SJCRH30 (cell line): ENCODE measurements around the gene KRR1. TPM values are rescaled to one million over a fixed set of nuclear protein-coding genes. Genes with fewer than 3 reads are reported as not detected.

Experiments
- DNase-seq, 2 experiments: peaks; one replicate each; pipeline ENCODE4 v3.0.0-alpha.2; 2015 to 2020
- H3K27ac ChIP-seq: fragments of 250-450 bp; sonication (Bioruptor Pico); 2 replicates; pipeline ENCODE4 v1.5.1; 2020; ENCODE audit warnings: mild to moderate bottlenecking, moderate library complexity
- H3K27me3 ChIP-seq: fragments of 250-450 bp; sonication (Bioruptor Pico); 2 replicates; pipeline ENCODE4 v1.5.1; 2020; ENCODE audit warnings: mild to moderate bottlenecking, moderate library complexity
- H3K36me3 ChIP-seq: fragments of 250-450 bp; sonication (Bioruptor Pico); 2 replicates; pipeline ENCODE4 v1.5.1; 2020; ENCODE audit warnings: mild to moderate bottlenecking, moderate library complexity
- H3K4me1 ChIP-seq: fragments of 250-450 bp; sonication (Bioruptor Pico); 2 replicates; pipeline ENCODE4 v1.5.1; 2020; ENCODE audit warnings: mild to moderate bottlenecking, moderate library complexity
- H3K4me3 ChIP-seq: fragments of 250-450 bp; sonication (Bioruptor Pico); 2 replicates; pipeline ENCODE4 v1.5.1; 2020; ENCODE audit warnings: mild to moderate bottlenecking, moderate library complexity
- H3K9me3 ChIP-seq: fragments of 250-450 bp; sonication (Bioruptor Pico); replicated peaks from 2 replicates; pipeline ENCODE4 v1.5.1; 2020; ENCODE audit warnings: mild to moderate bottlenecking, moderate library complexity
- total RNA-seq: library from RNA; depleted of rRNA; stranded (reverse); fragments of >200 nt; shearing (Covaris generic); gene quantifications from 2 replicates; pipeline ENCODE4 v1.2.3, GENCODE V29; 2014; rRNA removed

Gene KRR1
- 53.2 and 79.3 TPM in 2 replicates for total RNA-seq

GRCh38 chr12:75511116-75512048 is at the start of gene KRR1:
Gene KRR1 (minus strand): TSS chr12:75511609. CDS start chr12:75511597, 12 bp downstream.
- Histone ChIP-seq H3K4me1 (peaks cover 3% of the 10 kb centered on the region; the same call in 1 of the 2 replicates), H3K27ac (peak within 1 kb of the TSS; percentile 66)
- DNase-seq = peak; percentile 94 to 98

GRCh38 chr12:75560167-75560566 is 48.8 kb upstream of the KRR1 start:
- H3K36me3 ChIP-seq = no peaks in the 10 kb centered on the region
- no peak for DNase-seq
- H3K4me3 ChIP-seq = no peak overlapping the region
- H3K27ac ChIP-seq = no peak overlapping the region
- H3K4me1 ChIP-seq = peaks cover 11% of the 10 kb centered on the region
- H3K27me3 ChIP-seq = no peaks in the 10 kb centered on the region
- H3K9me3 ChIP-seq = peaks cover 2% of the 10 kb centered on the region; the same call in 1 of the 2 replicates

More at GRCh38 chr12:75511116-75512048, at the start of gene KRR1:
- peak within 1 kb of the TSS; percentile 73 for H3K4me3 ChIP-seq
- no peaks in the 10 kb centered on the region for H3K9me3 ChIP-seq
- H3K27me3 ChIP-seq = no peaks in the 10 kb centered on the region
- no peaks in the 10 kb centered on the region for H3K36me3 ChIP-seq

GRCh38 chr12:75558287-75558686 is 46.9 kb upstream of the KRR1 start:
- H3K36me3 ChIP-seq = no peaks in the 10 kb centered on the region
- peaks cover 14% of the 10 kb centered on the region for H3K4me1 ChIP-seq
- H3K9me3 ChIP-seq = no peaks in the 10 kb centered on the region
- H3K4me3 ChIP-seq = no peak overlapping the region
- DNase-seq = no peak
- no peak overlapping the region for H3K27ac ChIP-seq
- H3K27me3 ChIP-seq = no peaks in the 10 kb centered on the region

GRCh38 chr12:75556311-75556899 is 45.0 kb upstream of the KRR1 start:
- Histone ChIP-seq H3K27ac (no peak overlapping the region), H3K9me3 (no peaks in the 10 kb centered on the region), H3K27me3 (no peaks in the 10 kb centered on the region), H3K4me1 (peaks cover 30% of the 10 kb centered on the region), H3K36me3 (no peaks in the 10 kb centered on the region), H3K4me3 (no peak overlapping the region)
- DNase-seq = no peak

GRCh38 chr12:75554556-75554880 is 43.1 kb upstream of the KRR1 start:
- Histone ChIP-seq H3K36me3 (no peaks in the 10 kb centered on the region), H3K9me3 (no peaks in the 10 kb centered on the region), H3K27ac (no peak overlapping the region), H3K27me3 (no peaks in the 10 kb centered on the region), H3K4me1 (peaks cover 47% of the 10 kb centered on the region), H3K4me3 (no peak overlapping the region)
- no peak for DNase-seq

- H3K4me3 ChIP-seq = no peak overlapping the region
- DNase-seq = no peak
- no peak overlapping the region for H3K27ac ChIP-seq
Observed at GRCh38 chr12:75553836-75554555, 42.6 kb upstream of the KRR1 start.

GRCh38 chr12:75553398-75553797 is 42.0 kb upstream of the KRR1 start:
- DNase-seq = no peak
- no peak overlapping the region for H3K4me3 ChIP-seq
- no peaks in the 10 kb centered on the region for H3K27me3 ChIP-seq
- no peaks in the 10 kb centered on the region for H3K36me3 ChIP-seq
- peaks cover 47% of the 10 kb centered on the region for H3K4me1 ChIP-seq
- no peaks in the 10 kb centered on the region for H3K9me3 ChIP-seq
- no peak overlapping the region for H3K27ac ChIP-seq

More at GRCh38 chr12:75553836-75554555, 42.6 kb upstream of the KRR1 start:
- H3K4me1 ChIP-seq = peaks cover 47% of the 10 kb centered on the region
- H3K9me3 ChIP-seq = no peaks in the 10 kb centered on the region
- no peaks in the 10 kb centered on the region for H3K27me3 ChIP-seq
- H3K36me3 ChIP-seq = no peaks in the 10 kb centered on the region

GRCh38 chr12:75551477-75551876 is 40.1 kb upstream of the KRR1 start:
- H3K9me3 ChIP-seq = no peaks in the 10 kb centered on the region
- H3K4me1 ChIP-seq = peaks cover 47% of the 10 kb centered on the region
- no peak overlapping the region for H3K4me3 ChIP-seq
- H3K27ac ChIP-seq = peak overlapping the region; percentile 64
- no peaks in the 10 kb centered on the region for H3K27me3 ChIP-seq
- DNase-seq = no peak
- H3K36me3 ChIP-seq = no peaks in the 10 kb centered on the region

GRCh38 chr12:75550401-75551240 is 39.2 kb upstream of the KRR1 start:
- peak overlapping the region; percentile 64 for H3K27ac ChIP-seq
- H3K4me1 ChIP-seq = peaks cover 51% of the 10 kb centered on the region
- peak; percentile 24 to 66 for DNase-seq
- H3K27me3 ChIP-seq = no peaks in the 10 kb centered on the region
- H3K9me3 ChIP-seq = no peaks in the 10 kb centered on the region
- no peak overlapping the region for H3K4me3 ChIP-seq
- no peaks in the 10 kb centered on the region for H3K36me3 ChIP-seq

GRCh38 chr12:75549989-75550388 is 38.6 kb upstream of the KRR1 start:
- Histone ChIP-seq H3K9me3 (no peaks in the 10 kb centered on the region), H3K4me1 (peaks cover 56% of the 10 kb centered on the region), H3K27me3 (no peaks in the 10 kb centered on the region), H3K36me3 (no peaks in the 10 kb centered on the region), H3K27ac (peak overlapping the region; percentile 64; the same call in 1 of the 2 replicates), H3K4me3 (no peak overlapping the region)
- no peak for DNase-seq

GRCh38 chr12:75548879-75549278 is 37.5 kb upstream of the KRR1 start:
- H3K36me3 ChIP-seq = no peaks in the 10 kb centered on the region
- H3K27ac ChIP-seq = no peak overlapping the region
- H3K4me3 ChIP-seq = no peak overlapping the region
- no peak for DNase-seq
- no peaks in the 10 kb centered on the region for H3K27me3 ChIP-seq
- H3K9me3 ChIP-seq = no peaks in the 10 kb centered on the region
- peaks cover 54% of the 10 kb centered on the region for H3K4me1 ChIP-seq

GRCh38 chr12:75545636-75546035 is 34.2 kb upstream of the KRR1 start:
- peak in 1 of 2 experiments; percentile 62 for DNase-seq
- no peaks in the 10 kb centered on the region for H3K9me3 ChIP-seq
- no peak overlapping the region for H3K4me3 ChIP-seq
- peaks cover 25% of the 10 kb centered on the region for H3K4me1 ChIP-seq
- no peaks in the 10 kb centered on the region for H3K27me3 ChIP-seq
- H3K27ac ChIP-seq = peak overlapping the region; percentile 68
- no peaks in the 10 kb centered on the region for H3K36me3 ChIP-seq

- no peaks in the 10 kb centered on the region for H3K27me3 ChIP-seq
- H3K36me3 ChIP-seq = no peaks in the 10 kb centered on the region
- no peak overlapping the region for H3K4me3 ChIP-seq
- H3K4me1 ChIP-seq = peaks cover 15% of the 10 kb centered on the region
- DNase-seq = no peak
- no peaks in the 10 kb centered on the region for H3K9me3 ChIP-seq
- H3K27ac ChIP-seq = no peak overlapping the region
Observed at GRCh38 chr12:75543529-75543928, 32.1 kb upstream of the KRR1 start.

GRCh38 chr12:75542942-75543341 is 31.5 kb upstream of the KRR1 start:
- no peaks in the 10 kb centered on the region for H3K36me3 ChIP-seq
- no peak overlapping the region for H3K4me3 ChIP-seq
- H3K9me3 ChIP-seq = no peaks in the 10 kb centered on the region
- H3K27me3 ChIP-seq = no peaks in the 10 kb centered on the region
- no peak for DNase-seq
- H3K4me1 ChIP-seq = peaks cover 15% of the 10 kb centered on the region
- no peak overlapping the region for H3K27ac ChIP-seq
